LNCaP clone FGC (cell line): Measurements from ENCODE around the gene FOXA1.

Source experiments
- DNase-seq: peaks from one replicate; pipeline ENCODE4 v3.0.0-alpha.2; 2011; ENCODE audit warnings: low read depth
- H3K4me3 ChIP-seq: 2 replicates; pipeline ENCODE4 v1.5.1; 2011; ENCODE audit warnings: mild to moderate bottlenecking, low read depth, low read length, control low read depth
- CTCF ChIP-seq: IDR thresholded peaks from 2 replicates; pipeline ENCODE4 v1.5.1; 2012; ENCODE audit warnings: mild to moderate bottlenecking; ENCODE audit not compliant: control insufficient read depth, insufficient read depth; ENCODE audit errors: extremely low read depth

FOXA1 gene

DNA sequence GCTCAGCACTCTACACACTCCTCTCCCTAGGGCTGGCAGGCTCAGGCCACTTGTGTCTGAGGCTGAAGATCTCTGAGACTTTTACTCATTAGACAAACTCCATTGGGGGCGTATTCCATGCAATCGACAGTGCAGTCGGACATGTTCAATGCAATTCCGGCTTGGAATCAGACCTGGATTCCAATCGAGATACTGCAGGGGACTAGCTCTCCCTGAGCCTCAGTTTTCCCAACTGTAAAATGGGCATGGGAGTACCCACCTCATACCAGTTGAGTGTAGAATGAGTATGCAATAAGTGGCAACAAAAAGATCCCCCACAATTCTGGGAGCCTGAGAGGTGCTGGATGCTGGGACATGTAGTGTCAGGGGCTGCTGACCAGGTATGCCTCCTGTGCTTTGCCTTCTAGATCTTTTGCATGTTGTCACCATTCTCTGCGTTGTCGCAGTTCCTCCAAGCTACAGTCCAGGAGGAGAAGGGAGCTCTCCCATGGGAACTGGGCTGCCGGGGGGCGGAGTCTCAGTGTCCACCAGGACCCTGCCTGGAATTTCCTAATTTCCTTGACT, 8.7 kb upstream of the FOXA1 start:
- TF ChIP-seq CTCF: no peak
- DNase-seq: no peak
- no peak overlapping the region for H3K4me3 ChIP-seq

DNA sequence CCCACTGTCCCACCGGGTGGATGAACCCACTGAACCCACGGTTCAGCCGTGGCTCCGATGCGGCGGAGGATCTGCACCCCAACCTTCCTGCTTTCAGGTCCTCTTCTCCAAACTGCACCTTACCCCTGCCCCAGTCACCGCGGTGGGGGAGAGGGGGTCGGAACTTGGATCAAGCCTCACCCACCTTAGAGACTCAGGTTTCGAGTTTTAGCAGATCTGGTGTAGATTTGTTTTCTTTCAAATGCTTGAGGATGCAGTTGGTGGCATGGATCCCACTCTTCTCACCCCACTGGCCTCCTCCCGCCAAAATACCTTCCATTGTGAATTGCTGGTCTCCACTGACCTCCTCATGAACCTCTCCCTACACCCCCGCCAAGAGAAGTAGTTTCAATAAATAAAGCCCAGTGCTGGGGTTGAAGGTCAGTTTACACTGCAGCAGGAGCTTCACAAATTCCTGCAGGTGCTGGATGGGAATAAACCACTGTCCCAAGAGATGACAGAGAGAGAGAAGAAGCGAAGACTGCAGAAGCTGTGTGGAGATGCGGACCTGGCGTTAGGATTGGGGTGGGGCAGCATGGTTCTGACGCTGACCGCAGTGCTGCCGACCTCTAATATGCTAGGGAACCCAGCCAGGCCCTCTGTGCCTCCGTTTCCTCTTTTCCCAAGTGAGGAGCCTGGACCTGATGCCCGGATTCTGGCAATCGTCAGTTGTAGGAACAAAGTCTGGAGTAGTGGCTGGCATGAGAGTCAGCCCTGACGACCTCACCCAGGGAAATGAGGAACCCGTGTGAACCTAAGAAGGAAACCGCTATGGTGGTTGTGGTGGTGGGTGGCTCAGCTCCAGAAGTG, 7.8 kb upstream of the FOXA1 start:
- no peak for DNase-seq

DNA sequence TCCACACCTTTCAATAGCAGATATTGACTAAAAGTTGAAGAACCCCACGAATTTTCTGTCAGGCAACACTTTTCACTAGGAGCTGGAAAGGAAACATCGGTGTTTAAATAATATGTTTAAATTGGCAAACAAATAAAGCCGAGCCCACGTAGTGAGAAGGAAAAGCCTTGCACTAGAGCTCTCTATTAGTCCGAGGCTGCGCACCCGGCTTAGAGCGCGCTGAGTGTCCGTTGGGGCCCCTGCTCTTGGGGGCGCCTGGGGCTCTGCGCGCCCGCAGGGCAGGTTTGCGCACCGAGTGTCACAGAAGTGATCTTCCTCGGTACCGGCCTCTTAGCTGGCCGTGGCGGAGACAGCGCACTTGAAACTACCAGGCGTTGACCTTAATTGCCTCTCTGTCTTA, 6.8 kb upstream of the FOXA1 start:
- no peak for TF ChIP-seq CTCF
- H3K4me3 ChIP-seq: no peak overlapping the region
- no peak for DNase-seq

More for the DNA sequence above, 7.8 kb upstream of the FOXA1 start:
- no peak overlapping the region for H3K4me3 ChIP-seq
- TF ChIP-seq CTCF: no peak

DNA sequence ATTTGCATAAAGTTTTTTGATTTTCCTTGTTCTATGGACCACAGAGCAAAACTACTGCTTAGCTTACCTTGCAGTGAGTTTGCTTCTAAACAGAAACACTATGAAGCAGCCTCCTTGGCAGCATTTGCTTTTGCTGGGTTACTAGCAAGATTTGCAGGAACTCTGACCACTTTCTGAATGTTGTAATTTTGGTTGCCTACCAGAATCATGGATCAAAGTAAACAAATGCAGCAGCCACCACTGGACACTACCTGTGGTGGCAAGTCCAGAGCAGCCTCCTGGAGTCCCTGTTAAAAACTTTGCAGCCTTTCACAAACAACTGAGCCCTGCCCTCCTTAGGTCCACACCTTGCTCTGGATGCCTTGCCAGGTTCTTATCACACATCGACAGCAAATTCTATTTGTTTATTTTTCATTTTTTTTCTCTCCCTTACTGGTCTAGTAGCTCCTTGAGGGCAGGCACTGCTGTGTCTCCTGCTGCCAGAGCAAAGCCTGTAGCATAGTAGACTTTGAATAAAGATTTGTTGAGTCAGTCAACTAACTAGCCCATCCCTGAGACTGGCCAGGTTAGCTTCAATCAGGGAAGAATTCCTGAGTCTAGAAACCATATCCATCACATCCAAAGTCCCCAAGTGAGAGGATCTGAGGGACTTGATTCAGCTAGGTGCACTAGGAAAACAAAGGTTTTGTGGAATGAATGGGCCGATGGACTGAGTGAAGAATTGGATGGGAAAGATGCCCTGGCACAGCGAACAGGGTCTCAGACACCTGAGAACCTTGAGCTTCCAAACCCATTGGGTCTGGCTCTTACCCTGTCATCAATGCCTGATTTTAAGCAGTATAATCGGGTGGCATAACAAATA, 6.1 kb upstream of the FOXA1 start:
- peak overlapping the region; percentile 69; the same call in 1 of the 2 replicates for H3K4me3 ChIP-seq
- no peak for TF ChIP-seq CTCF
- no peak for DNase-seq

DNA sequence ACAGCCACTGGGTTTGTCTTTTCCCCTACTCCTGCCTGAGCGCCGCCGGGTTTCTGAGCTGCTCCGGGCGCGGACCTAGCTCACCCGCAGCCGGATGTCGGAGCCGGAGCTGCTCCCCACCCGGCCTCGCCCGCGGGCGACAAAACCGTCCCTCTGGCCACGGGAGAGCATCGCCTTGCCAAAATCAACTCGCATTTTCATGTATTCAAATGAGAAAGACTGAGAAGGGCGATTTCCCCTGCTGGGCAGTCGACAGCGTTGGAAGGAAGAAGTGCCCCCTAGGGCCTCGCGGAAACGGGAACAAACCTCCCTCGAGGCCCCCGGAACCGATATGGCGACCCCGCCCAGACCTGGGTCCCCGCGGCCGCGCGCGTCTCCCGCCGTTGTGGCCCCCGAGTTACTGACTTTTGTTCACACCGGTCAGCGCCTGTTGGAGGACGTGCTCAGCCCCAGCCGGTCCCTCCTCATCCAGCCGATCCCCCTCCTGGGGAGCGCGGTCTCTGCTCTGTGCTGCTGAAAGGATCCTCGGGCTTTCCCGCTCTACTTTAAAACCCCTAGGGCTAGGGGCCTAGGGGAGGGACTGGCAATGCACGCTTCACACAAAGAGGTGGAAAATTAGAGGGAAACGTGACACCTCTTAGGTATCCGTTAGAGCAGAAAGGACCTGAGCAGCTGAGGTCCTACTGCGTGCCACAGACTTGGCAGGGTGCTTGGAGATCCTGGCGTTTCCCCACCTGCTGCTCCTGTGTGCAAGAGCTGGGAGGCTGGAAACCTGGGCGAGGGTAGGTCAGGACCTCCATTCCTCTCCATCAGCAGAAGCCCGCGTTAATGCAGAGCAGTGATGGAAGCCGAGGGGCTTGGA, 4.7 kb upstream of the FOXA1 start:
- peak overlapping the region; percentile 69 for H3K4me3 ChIP-seq
- no peak for TF ChIP-seq CTCF
- DNase-seq: no peak
